ENCODE measurements around the gene CD4.

DNA sequence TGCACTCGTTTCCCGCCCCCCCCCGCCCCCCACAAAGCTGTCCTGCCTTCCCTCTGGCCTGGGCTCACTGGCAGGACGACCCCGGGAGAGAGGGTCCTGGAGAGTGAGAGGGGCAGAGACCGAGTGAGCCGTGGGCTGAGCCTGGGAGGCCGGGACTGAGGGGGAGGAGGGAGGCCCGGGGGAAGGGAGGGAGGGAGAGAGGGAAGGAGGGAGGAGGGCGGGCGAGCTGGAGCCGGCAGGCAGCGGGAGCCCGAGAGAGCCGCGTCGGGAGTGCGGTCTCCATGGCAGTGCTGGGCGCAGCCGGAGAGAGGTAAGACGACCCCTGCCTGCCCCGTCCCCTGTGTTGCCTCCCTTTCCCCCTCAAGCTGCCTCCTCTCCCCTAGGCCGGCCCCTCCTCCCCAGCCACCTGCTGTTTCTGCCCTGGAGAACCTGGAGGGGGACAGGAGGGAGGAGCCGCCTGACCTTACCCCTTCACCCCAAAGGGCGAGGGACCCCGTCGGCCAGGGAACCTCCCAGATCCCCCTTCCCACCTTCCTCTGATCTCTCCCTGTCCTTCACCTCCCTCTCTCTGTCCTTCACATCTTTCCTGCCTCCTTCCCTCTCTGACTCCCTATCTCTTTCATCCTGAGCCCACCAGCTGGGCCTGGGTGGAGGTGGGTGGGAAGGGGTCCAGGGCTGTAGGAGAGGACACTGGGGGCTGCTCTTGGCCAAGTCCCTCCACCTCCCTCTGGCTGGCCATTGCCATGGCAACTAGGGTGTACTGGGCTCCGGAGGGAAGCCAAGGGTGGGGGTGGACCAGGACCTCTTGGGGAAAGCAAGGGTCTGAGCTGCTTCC, 32.5 kb downstream of the CD4 start, which contains the start of gene GPR162:
- TF ChIP-seq, protein P1, sequence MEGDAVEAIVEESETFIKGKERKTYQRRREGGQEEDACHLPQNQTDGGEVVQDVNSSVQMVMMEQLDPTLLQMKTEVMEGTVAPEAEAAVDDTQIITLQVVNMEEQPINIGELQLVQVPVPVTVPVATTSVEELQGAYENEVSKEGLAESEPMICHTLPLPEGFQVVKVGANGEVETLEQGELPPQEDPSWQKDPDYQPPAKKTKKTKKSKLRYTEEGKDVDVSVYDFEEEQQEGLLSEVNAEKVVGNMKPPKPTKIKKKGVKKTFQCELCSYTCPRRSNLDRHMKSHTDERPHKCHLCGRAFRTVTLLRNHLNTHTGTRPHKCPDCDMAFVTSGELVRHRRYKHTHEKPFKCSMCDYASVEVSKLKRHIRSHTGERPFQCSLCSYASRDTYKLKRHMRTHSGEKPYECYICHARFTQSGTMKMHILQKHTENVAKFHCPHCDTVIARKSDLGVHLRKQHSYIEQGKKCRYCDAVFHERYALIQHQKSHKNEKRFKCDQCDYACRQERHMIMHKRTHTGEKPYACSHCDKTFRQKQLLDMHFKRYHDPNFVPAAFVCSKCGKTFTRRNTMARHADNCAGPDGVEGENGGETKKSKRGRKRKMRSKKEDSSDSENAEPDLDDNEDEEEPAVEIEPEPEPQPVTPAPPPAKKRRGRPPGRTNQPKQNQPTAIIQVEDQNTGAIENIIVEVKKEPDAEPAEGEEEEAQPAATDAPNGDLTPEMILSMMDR (IDR thresholded peaks at IDR 0.05), result no peak
- TF ChIP-seq ELF1 (IDR thresholded peaks at IDR 0.05), result no peak
